ENCODE results near the gene AIFM3.

The AIFM3 gene

GRCh38 chr22:20998411-20999336, 31.6 kb downstream of the AIFM3 start:
- no peak overlapping the region for H3K4me3 ChIP-seq (ENCODE audit: low read length)
- H3K4me1 ChIP-seq (ENCODE audit: low read length): peaks cover 18% of the 10 kb centered on the region
- no peak overlapping the region for H3K27ac ChIP-seq (ENCODE audit: low read length)
- H4K20me1 ChIP-seq (ENCODE audit: insufficient read depth, low read length): 0 out of 2 replicates have a peak, but pooled peaks cover 3% of the 10 kb centered on the region
- H3K79me2 ChIP-seq (ENCODE audit: low read length): peaks cover 32% of the 10 kb centered on the region
- H3K9ac ChIP-seq (ENCODE audit: low read length): no peak overlapping the region
- peaks cover 42% of the 10 kb centered on the region for H3K36me3 ChIP-seq (replicated peaks; ENCODE audit: low read depth, low read length)
- no peaks in the 10 kb centered on the region for H3K9me3 ChIP-seq (ENCODE audit: insufficient read depth, low read length)
- H3K27me3 ChIP-seq (ENCODE audit: low read depth, low read length): no peaks in the 10 kb centered on the region
- no peak overlapping the region for H2AFZ ChIP-seq (ENCODE audit: low read depth, low read length)
- TF ChIP-seq CTCF (IDR thresholded peaks at IDR 0.05; ENCODE audit: low read depth, low read length) (no peak), EZH2phosphoT487 (IDR thresholded peaks at IDR 0.05; ENCODE audit: low read depth) (no peak)
- H3K4me2 ChIP-seq (ENCODE audit: low read length): no peak overlapping the region

- H3K4me2 ChIP-seq (ENCODE audit: low read length): 0 out of 2 replicates have a peak overlapping the region, but pooled peaks have one; percentile 75
- no peak overlapping the region for H2AFZ ChIP-seq (ENCODE audit: low read depth, low read length)
- H3K79me2 ChIP-seq (ENCODE audit: low read length): peaks cover 35% of the 10 kb centered on the region
- H3K36me3 ChIP-seq (replicated peaks; ENCODE audit: low read depth, low read length): peaks cover 42% of the 10 kb centered on the region
- no peak overlapping the region for H3K4me3 ChIP-seq (ENCODE audit: low read length)
- H3K27me3 ChIP-seq (ENCODE audit: low read depth, low read length): no peaks in the 10 kb centered on the region
- no peak for TF ChIP-seq EZH2phosphoT487 (IDR thresholded peaks at IDR 0.05; ENCODE audit: low read depth)
- TF ChIP-seq CTCF (IDR thresholded peaks at IDR 0.05; ENCODE audit: low read depth, low read length): no peak
- H3K27ac ChIP-seq (ENCODE audit: low read length): no peak overlapping the region
- peaks cover 18% of the 10 kb centered on the region for H3K4me1 ChIP-seq (ENCODE audit: low read length)
- 0 out of 2 replicates have a peak, but pooled peaks cover 3% of the 10 kb centered on the region for H4K20me1 ChIP-seq (ENCODE audit: insufficient read depth, low read length)
- H3K9me3 ChIP-seq (ENCODE audit: insufficient read depth, low read length): no peaks in the 10 kb centered on the region
- H3K9ac ChIP-seq (ENCODE audit: low read length): no peak overlapping the region
Observed at GRCh38 chr22:20999350-21000206, 32.5 kb downstream of the AIFM3 start.

DNA sequence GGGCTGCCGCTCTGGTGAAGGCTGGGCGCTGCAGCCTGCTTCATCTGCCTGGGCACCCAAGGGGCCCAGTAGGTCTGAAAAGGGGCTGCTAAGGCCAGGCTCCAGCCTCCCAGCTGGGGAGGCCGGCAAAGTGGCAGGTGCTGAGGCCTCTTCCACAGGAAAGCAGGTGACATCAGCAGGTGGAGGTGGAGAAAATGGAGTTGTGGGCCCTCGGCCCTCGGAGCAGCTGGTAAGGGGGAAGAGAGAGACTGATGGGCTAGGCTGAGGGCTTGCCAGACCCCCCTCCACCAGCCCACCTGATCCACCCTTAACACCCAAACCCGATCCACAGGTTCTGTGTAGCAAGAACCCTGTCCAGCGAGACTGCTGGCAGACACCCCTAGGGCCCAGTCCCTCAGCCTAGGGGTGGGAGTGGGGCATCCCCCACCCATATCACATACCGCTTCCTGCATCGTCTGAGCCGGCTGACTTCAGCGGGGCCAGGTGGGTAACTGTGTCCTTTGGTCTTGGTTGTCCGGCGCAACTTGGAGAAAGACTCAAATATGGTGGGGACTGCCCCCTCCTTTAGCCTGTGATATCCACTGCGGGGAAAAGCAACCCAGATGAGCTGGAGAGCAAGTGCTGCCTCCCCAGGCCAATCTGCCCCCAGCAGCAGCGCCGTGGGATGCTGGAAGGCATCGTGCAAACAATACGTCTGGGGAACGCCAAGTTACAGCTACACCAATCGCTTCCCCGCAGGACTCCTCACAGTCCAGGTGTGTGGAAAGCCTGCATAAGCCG, 33.3 kb downstream of the AIFM3 start:
- Histone ChIP-seq H2AFZ (ENCODE audit: low read depth, low read length) (no peak overlapping the region), H3K27me3 (ENCODE audit: low read depth, low read length) (no peaks in the 10 kb centered on the region), H3K4me3 (ENCODE audit: low read length) (peak overlapping the region; percentile 91), H3K9ac (ENCODE audit: low read length) (peak overlapping the region; percentile 98), H3K79me2 (ENCODE audit: low read length) (peaks cover 35% of the 10 kb centered on the region), H3K36me3 (replicated peaks; ENCODE audit: low read depth, low read length) (peaks cover 42% of the 10 kb centered on the region), H3K27ac (ENCODE audit: low read length) (no peak overlapping the region), H3K4me2 (ENCODE audit: low read length) (peak overlapping the region; percentile 75), H3K4me1 (ENCODE audit: low read length) (peaks cover 18% of the 10 kb centered on the region), H3K9me3 (ENCODE audit: insufficient read depth, low read length) (no peaks in the 10 kb centered on the region), H4K20me1 (ENCODE audit: insufficient read depth, low read length) (0 out of 2 replicates have a peak, but pooled peaks cover 3% of the 10 kb centered on the region)
- no peak for TF ChIP-seq CTCF (IDR thresholded peaks at IDR 0.05; ENCODE audit: low read depth, low read length)

Data from OCI-LY3 (cell line).